HepG2 (cell line): ENCODE data around the gene TAPBP. TPM values are rescaled to one million over a fixed set of nuclear protein-coding genes. Genes with fewer than 3 reads are reported as not detected.

Experiments used
- AKAP8 ChIP-seq: sonication (generic); formaldehyde crosslinking; IDR thresholded peaks from 2 replicates; pipeline ENCODE4 v1.5.1; 2020; ENCODE audit warnings: mild to moderate bottlenecking, missing genetic modification reagents
- ARID2 ChIP-seq: sonication (generic); formaldehyde crosslinking; IDR thresholded peaks from 2 replicates; pipeline ENCODE4 v1.8.1; 2022; ENCODE audit warnings: mild to moderate bottlenecking, missing genetic modification reagents, borderline replicate concordance
- ARNT2 ChIP-seq: sonication (generic); formaldehyde crosslinking; IDR thresholded peaks from 2 replicates; pipeline ENCODE4 v1.8.0; 2022; ENCODE audit warnings: mild to moderate bottlenecking, low read depth, missing genetic modification reagents, moderate library complexity
- CAMTA2 ChIP-seq: sonication (generic); formaldehyde crosslinking; IDR thresholded peaks from 2 replicates; pipeline ENCODE4 v1.4.0; 2020; ENCODE audit warnings: mild to moderate bottlenecking, missing genetic modification reagents, borderline replicate concordance
- EP300 ChIP-seq, 3 experiments: sonication (generic) in 1 of 3; formaldehyde crosslinking in 1 of 3; IDR thresholded peaks; 2 replicates each; pipeline versions ENCODE4 v1.5.1 to v1.6.1; 2011 to 2020; ENCODE audit warnings: low read depth in 2 of 3, low read length in 2 of 3, borderline replicate concordance in 1 of 3, improper control_type of control experiment in 1 of 3, mild to moderate bottlenecking in 1 of 3, missing genetic modification reagents in 1 of 3, moderate library complexity in 1 of 3
- FOXK1 ChIP-seq: sonication (generic); formaldehyde crosslinking; IDR thresholded peaks from 2 replicates; pipeline ENCODE4 v1.4.0; 2020; ENCODE audit warnings: low read depth, missing genetic modification reagents, borderline replicate concordance
- HOXA9 ChIP-seq: sonication (generic); formaldehyde crosslinking; IDR thresholded peaks from 2 replicates; pipeline ENCODE4 v1.8.1; 2022; ENCODE audit warnings: missing genetic modification reagents, mild to moderate bottlenecking, moderate library complexity, borderline replicate concordance
- KLF11 ChIP-seq: IDR thresholded peaks from 2 replicates; pipeline ENCODE4 v1.6.1; 2016; ENCODE audit warnings: missing compliant biosample characterization
- MED13 ChIP-seq: sonication (generic); formaldehyde crosslinking; IDR thresholded peaks from 2 replicates; pipeline ENCODE4 v1.5.0; 2020; ENCODE audit warnings: missing genetic modification reagents
- NFRKB ChIP-seq: fragments of 450-650 bp; IDR thresholded peaks from 2 replicates; pipeline ENCODE4 v1.6.1; 2017
- NR1H2 ChIP-seq: sonication (generic); formaldehyde crosslinking; IDR thresholded peaks from 2 replicates; pipeline ENCODE4 v1.8.1; 2022; ENCODE audit warnings: low read depth, missing genetic modification reagents, borderline replicate concordance
- SAP130 ChIP-seq: IDR thresholded peaks from 2 replicates; pipeline ENCODE4 v1.6.1; 2016; ENCODE audit warnings: low read depth
- SOX5 ChIP-seq: IDR thresholded peaks from 2 replicates; pipeline ENCODE4 v1.6.1; 2016; ENCODE audit warnings: borderline replicate concordance
- THYN1 ChIP-seq: sonication (generic); formaldehyde crosslinking; IDR thresholded peaks from 2 replicates; pipeline ENCODE4 v1.8.1; 2023; ENCODE audit warnings: low read depth, mild to moderate bottlenecking, moderate library complexity, missing genetic modification reagents, borderline replicate concordance
- XBP1 ChIP-seq: sonication (generic); formaldehyde crosslinking; IDR thresholded peaks from 2 replicates; pipeline ENCODE4 v1.5.0; 2020; ENCODE audit warnings: missing genetic modification reagents
- ZFX ChIP-seq: sonication (generic); formaldehyde crosslinking; IDR thresholded peaks from 2 replicates; pipeline ENCODE4 v1.4.0; 2020; ENCODE audit warnings: mild to moderate bottlenecking, low read depth, missing genetic modification reagents, moderate library complexity
- ZNF383 ChIP-seq: sonication (generic); formaldehyde crosslinking; IDR thresholded peaks from 2 replicates; pipeline ENCODE4 v1.4.0; 2020; ENCODE audit warnings: missing genetic modification reagents, mild to moderate bottlenecking, borderline replicate concordance
- ZNF557 ChIP-seq: sonication (generic); formaldehyde crosslinking; IDR thresholded peaks from 2 replicates; pipeline ENCODE4 v1.4.0; 2020; ENCODE audit warnings: missing genetic modification reagents
- ZNF570 ChIP-seq: sonication (generic); formaldehyde crosslinking; IDR thresholded peaks from 2 replicates; pipeline ENCODE4 v1.4.0; 2020; ENCODE audit warnings: mild to moderate bottlenecking, missing genetic modification reagents, borderline replicate concordance
- ZNF652 ChIP-seq: IDR thresholded peaks from 2 replicates; pipeline ENCODE4 v1.6.1; 2016; ENCODE audit warnings: low read depth, borderline replicate concordance
- ZNF766 ChIP-seq: sonication (generic); formaldehyde crosslinking; IDR thresholded peaks from 2 replicates; pipeline ENCODE4 v1.5.0; 2020; ENCODE audit warnings: missing genetic modification reagents, borderline replicate concordance
- ZNF772 ChIP-seq: sonication (generic); formaldehyde crosslinking; IDR thresholded peaks from 2 replicates; pipeline ENCODE4 v1.5.0; 2020; ENCODE audit warnings: mild to moderate bottlenecking, missing genetic modification reagents
- ZNF782 ChIP-seq: sonication (generic); formaldehyde crosslinking; IDR thresholded peaks from 2 replicates; pipeline ENCODE4 v1.4.0; 2020; ENCODE audit warnings: missing genetic modification reagents, mild to moderate bottlenecking, borderline replicate concordance
- ZNF841 ChIP-seq: sonication (generic); formaldehyde crosslinking; IDR thresholded peaks from 2 replicates; pipeline ENCODE4 v1.8.1; 2023; ENCODE audit warnings: missing genetic modification reagents, borderline replicate concordance
- polyA plus RNA-seq, 8 experiments: library from polyadenylated mRNA; depleted of rRNA in 3 of 8; stranded (reverse) in 7 of 8; unstranded in 1 of 8; fragments of >200 nt; fragmentation: Illumina TruSeq in 4 of 8; extraction: Trizol in 4 of 8; gene quantifications; 2 replicates each; pipeline versions ENCODE4 v1.2.1 to v1.2.3, GENCODE V29; 2011 to 2016; ENCODE audit warnings: low read depth in 4 of 8, missing spikeins in 1 of 8, mixed read lengths in 1 of 8; ENCODE audit not compliant: insufficient read depth in 1 of 8
- total RNA-seq, 5 experiments: library from RNA; depleted of rRNA; stranded (reverse); fragments of >200 nt; fragmentation: Illumina TruSeq; extraction: Trizol; gene quantifications; 2 replicates each; pipeline ENCODE4 v1.2.3, GENCODE V29; 2016; ENCODE audit warnings: low read depth in 1 of 5
- TF ChIP-seq, protein P1 (sequence below): sonication (generic); formaldehyde crosslinking; IDR thresholded peaks from 2 replicates; pipeline ENCODE4 v1.8.0; 2022; ENCODE audit warnings: low read depth, missing genetic modification reagents
- TF ChIP-seq, protein P2 (sequence below): IDR thresholded peaks from 2 replicates; pipeline ENCODE4 v1.6.1; 2016; ENCODE audit warnings: mild to moderate bottlenecking
- TF ChIP-seq, protein P3 (sequence below): sonication (generic); formaldehyde crosslinking; IDR thresholded peaks from 2 replicates; pipeline ENCODE4 v1.4.0; 2020; ENCODE audit warnings: missing genetic modification reagents

Gene TAPBP
- total and polyA plus RNA-seq, 2 of the 13 experiments (the other 11 are each of a cell fraction or from before 2014, with no cell fraction given): 27.4 to 32.3 TPM

DNA sequence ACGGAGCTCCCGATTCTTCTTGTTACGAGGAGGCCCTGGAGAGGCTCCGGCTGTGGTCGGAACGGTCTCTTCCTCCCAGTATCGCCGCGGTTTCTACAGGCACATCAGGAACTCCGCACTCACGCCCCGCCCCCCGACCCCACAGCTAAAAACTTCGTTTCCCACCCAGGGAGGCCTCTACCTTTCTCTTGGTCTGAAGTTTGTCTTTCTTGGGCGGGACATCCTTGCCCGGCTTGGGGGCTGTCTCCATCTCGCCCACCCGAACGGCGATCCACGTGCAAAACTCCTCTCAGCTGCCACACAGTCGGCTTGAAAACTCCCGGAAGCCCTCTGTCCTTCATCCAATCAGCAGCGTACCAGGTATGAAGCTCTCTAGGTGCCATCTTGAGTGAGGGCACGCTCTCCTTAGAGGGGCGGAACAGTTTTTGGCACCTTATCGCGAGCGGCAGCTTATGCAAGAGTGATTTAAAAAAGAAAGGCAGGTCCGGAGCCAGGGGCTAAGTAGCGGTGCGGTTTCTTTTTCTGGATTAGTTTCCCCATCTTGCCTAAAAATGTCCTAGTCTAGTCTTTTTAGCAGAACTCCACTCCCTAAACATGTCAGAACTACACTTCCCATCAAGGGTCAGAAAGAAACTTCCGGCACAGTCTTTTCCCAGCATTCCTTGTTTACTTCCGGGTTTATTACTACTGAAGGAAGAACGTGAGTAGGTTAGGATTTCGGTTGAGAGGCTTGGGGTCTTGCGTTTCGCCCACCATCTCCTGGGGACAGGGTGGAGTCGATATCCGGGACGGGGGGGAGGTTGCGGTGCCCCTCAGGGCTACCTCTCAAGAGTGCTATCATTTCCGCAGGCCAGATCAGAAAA, 24.7 kb downstream of the TAPBP start, which contains the start of the genes PFDN6 and WDR46 (continued):
- TF ChIP-seq XBP1 (CRISPR knock-in tag): no peak
- TF ChIP-seq ZNF557 (CRISPR knock-in tag): 0 out of 2 replicates have a peak, but pooled peaks have one; percentile 18
- TF ChIP-seq, protein P1, sequence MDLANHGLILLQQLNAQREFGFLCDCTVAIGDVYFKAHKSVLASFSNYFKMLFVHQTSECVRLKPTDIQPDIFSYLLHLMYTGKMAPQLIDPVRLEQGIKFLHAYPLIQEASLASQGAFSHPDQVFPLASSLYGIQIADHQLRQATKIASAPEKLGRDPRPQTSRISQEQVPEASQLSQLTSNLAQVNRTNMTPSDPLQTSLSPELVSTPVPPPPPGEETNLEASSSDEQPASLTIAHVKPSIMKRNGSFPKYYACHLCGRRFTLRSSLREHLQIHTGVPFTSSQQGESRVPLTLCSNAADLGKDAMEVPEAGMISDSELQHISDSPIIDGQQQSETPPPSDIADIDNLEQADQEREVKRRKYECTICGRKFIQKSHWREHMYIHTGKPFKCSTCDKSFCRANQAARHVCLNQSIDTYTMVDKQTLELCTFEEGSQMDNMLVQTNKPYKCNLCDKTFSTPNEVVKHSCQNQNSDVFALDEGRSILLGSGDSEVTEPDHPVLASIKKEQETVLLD (CRISPR knock-in tag): no peak
- TF ChIP-seq ZNF782 (CRISPR knock-in tag): no peak
- TF ChIP-seq, protein P2, sequence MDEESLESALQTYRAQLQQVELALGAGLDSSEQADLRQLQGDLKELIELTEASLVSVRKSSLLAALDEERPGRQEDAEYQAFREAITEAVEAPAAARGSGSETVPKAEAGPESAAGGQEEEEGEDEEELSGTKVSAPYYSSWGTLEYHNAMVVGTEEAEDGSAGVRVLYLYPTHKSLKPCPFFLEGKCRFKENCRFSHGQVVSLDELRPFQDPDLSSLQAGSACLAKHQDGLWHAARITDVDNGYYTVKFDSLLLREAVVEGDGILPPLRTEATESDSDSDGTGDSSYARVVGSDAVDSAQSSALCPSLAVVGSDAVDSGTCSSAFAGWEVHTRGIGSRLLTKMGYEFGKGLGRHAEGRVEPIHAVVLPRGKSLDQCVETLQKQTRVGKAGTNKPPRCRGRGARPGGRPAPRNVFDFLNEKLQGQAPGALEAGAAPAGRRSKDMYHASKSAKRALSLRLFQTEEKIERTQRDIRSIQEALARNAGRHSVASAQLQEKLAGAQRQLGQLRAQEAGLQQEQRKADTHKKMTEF (CRISPR knock-in tag): peak; percentile 74
- TF ChIP-seq FOXK1 (CRISPR knock-in tag): peak; percentile 100
- TF ChIP-seq KLF11 (CRISPR knock-in tag): peak; percentile 69
- peak; percentile 51; the same call in 1 of the 2 replicates for TF ChIP-seq ZFX
- no peak for TF ChIP-seq THYN1 (CRISPR knock-in tag)
- TF ChIP-seq ZNF383 (CRISPR knock-in tag): no peak
- no peak for TF ChIP-seq SOX5
- no peak for TF ChIP-seq ARID2 (CRISPR knock-in tag)
- TF ChIP-seq AKAP8 (CRISPR knock-in tag): no peak
- no peak; a peak in 1 of 4 replicates for TF ChIP-seq EP300 (IDR thresholded peaks at IDR 0.05; ENCODE audit: low read depth in 2 of 2, low read length in 2 of 2)
- TF ChIP-seq EP300 (CRISPR knock-in tag; IDR thresholded peaks at IDR 0.05; ENCODE audit: borderline replicate concordance): no peak
- TF ChIP-seq CAMTA2: no peak
- TF ChIP-seq ZNF652: no peak
- no peak for TF ChIP-seq ZNF570 (CRISPR knock-in tag)
- TF ChIP-seq ZNF772 (CRISPR knock-in tag): no peak
- TF ChIP-seq SAP130 (CRISPR knock-in tag): peak; percentile 97
- TF ChIP-seq NR1H2 (CRISPR knock-in tag): 0 out of 2 replicates have a peak, but pooled peaks have one; percentile 63
- no peak for TF ChIP-seq HOXA9 (CRISPR knock-in tag)
- TF ChIP-seq NFRKB: no peak
- TF ChIP-seq ARNT2 (CRISPR knock-in tag): no peak; the same call in 1 of the 2 replicates
- TF ChIP-seq MED13 (CRISPR knock-in tag): 0 out of 2 replicates have a peak, but pooled peaks have one; percentile 52
- no peak for TF ChIP-seq ZNF841 (CRISPR knock-in tag)
- no peak for TF ChIP-seq ZNF766 (CRISPR knock-in tag)
- TF ChIP-seq, protein P3, sequence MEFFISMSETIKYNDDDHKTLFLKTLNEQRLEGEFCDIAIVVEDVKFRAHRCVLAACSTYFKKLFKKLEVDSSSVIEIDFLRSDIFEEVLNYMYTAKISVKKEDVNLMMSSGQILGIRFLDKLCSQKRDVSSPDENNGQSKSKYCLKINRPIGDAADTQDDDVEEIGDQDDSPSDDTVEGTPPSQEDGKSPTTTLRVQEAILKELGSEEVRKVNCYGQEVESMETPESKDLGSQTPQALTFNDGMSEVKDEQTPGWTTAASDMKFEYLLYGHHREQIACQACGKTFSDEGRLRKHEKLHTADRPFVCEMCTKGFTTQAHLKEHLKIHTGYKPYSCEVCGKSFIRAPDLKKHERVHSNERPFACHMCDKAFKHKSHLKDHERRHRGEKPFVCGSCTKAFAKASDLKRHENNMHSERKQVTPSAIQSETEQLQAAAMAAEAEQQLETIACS: no peak
